Upper lobe of left lung (tissue), 4 donors: Measurements from ENCODE around the gene MEGF8.

Experiments used
- CTCF ChIP-seq, 6 experiments: fragments of 450-650 bp in 4 of 6; fragments of 200-600 bp in 2 of 6; sonication (generic) in 2 of 6; IDR thresholded peaks; one replicate each; pipeline ENCODE4 v1.5.1; 2016 to 2019; ENCODE audit warnings: antibody characterized with exemption in 6 of 6
- EP300 ChIP-seq, 4 donors: sonication (generic); formaldehyde crosslinking; IDR thresholded peaks; one replicate each; pipeline ENCODE4 v1.5.1; 2017; ENCODE audit warnings: antibody characterized with exemption in 4 of 4, control low read depth in 2 of 4
- POLR2A ChIP-seq, 4 donors: fragments of 450-650 bp; IDR thresholded peaks; one replicate each; pipeline ENCODE4 v1.5.1; 2016 to 2017; ENCODE audit warnings: antibody characterized with exemption in 4 of 4, mild to moderate bottlenecking in 2 of 4
- POLR2AphosphoS5 ChIP-seq, 2 donors: sonication (generic); formaldehyde crosslinking; IDR thresholded peaks; one replicate each; pipeline ENCODE4 v1.5.1; 2017; ENCODE audit warnings: antibody characterized with exemption in 2 of 2

- TF ChIP-seq CTCF (IDR thresholded peaks at IDR 0.05) (no peak), POLR2A (IDR thresholded peaks at IDR 0.05) (no peak), EP300 (IDR thresholded peaks at IDR 0.05) (no peak), POLR2AphosphoS5 (IDR thresholded peaks at IDR 0.05) (no peak)
These were observed 53.1 kb downstream of the MEGF8 start for GRCh38 chr19:42378225-42379215.
